GM12891 (cell line): ENCODE results near the gene PALD1.

Experiments used
- POLR2A ChIP-seq: IDR thresholded peaks from 2 replicates; pipeline ENCODE4 v1.6.1; 2011; ENCODE audit warnings: low read depth, low read length, control low read depth
- POLR2AphosphoS5 ChIP-seq: IDR thresholded peaks from 2 replicates; pipeline ENCODE4 v1.6.1; 2011; ENCODE audit warnings: low read depth, low read length, control low read depth
- POU2F2 ChIP-seq: IDR thresholded peaks from 2 replicates; pipeline ENCODE4 v1.6.1; 2011; ENCODE audit warnings: low read depth, mild to moderate bottlenecking, control low read depth, low read length, moderate library complexity
- TAF1 ChIP-seq: IDR thresholded peaks from 2 replicates; pipeline ENCODE4 v1.6.1; 2011; ENCODE audit warnings: low read depth, low read length, control low read depth

DNA sequence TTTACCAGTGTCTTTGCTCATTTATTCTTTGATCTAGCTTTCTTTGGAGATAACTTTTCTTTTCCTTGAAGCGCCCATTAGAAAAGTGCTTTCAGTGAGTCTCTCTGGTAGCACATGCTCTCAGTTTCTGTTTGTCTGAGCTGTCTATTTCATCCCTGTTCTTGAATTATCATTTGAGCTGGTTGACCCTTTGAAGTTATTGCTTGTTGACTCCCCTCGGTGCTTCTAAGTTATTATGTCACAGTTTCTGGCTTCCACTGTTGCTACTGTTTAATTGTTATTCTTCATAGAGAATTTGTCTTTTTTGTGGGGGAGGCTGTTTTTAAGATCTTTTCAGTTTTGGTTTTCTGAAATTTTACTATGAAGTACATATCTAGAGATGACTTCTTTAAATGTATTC is 135.4 kb downstream of the PALD1 start:
- TF ChIP-seq TAF1 (no peak), POLR2AphosphoS5 (no peak), POLR2A (no peak), POU2F2 (no peak)
